ENCODE data around the gene HMGN4. TPM values are rescaled to one million over a fixed set of nuclear protein-coding genes. Genes with fewer than 3 reads are reported as not detected.

Gene HMGN4
- total and polyA plus RNA-seq, 8 donors: 8.8 to 24.2 (median 13.2) TPM

- no peaks in the 10 kb centered on the region for H3K27me3 ChIP-seq
- no peak overlapping the region for H3K27ac ChIP-seq
- ATAC-seq (no peak), FAIRE-seq (no peak), DNase-seq (no peak)
- H3K9me3 ChIP-seq: no peaks in the 10 kb centered on the region
- no peak for TF ChIP-seq CTCF (IDR thresholded peaks at IDR 0.05)
- 69 to 74% methylated on average over 9 of the region's 9 CpGs for whole genome bisulfite sequencing, 2 donors
- H3K36me3 ChIP-seq: no peaks in the 10 kb centered on the region
- intact Hi-C loops (cut with DNase I): no loop called here
- no peak overlapping the region for H3K4me3 ChIP-seq
- peaks cover 0 to 7% (median 5%) of the 10 kb centered on the region in 3 donors for H3K4me1 ChIP-seq
These were observed 21.4 kb upstream of the HMGN4 start for GRCh38 chr6:26516481-26517427.

GRCh38 chr6:26519359-26519758, 18.8 kb upstream of the HMGN4 start:
- no peaks in the 10 kb centered on the region for H3K27me3 ChIP-seq
- peaks cover 0 to 7% (median 5%) of the 10 kb centered on the region in 3 donors for H3K4me1 ChIP-seq
- 94 to 96% methylated on average over 2 of the region's 2 CpGs for WGBS, 2 donors
- TF ChIP-seq CTCF (IDR thresholded peaks at IDR 0.05): no peak
- no peak overlapping the region for H3K4me3 ChIP-seq
- DNase-seq (no peak), ATAC-seq (no peak), FAIRE-seq (no peak)
- intact Hi-C loops (cut with DNase I): no loop called here
- H3K27ac ChIP-seq: no peak overlapping the region
- no peaks in the 10 kb centered on the region for H3K9me3 ChIP-seq
- no peaks in the 10 kb centered on the region for H3K36me3 ChIP-seq

- ATAC-seq (peak; percentile 30 to 60 (median 41)), DNase-seq (peak in 2 of 6 donors; percentile 64 to 69), FAIRE-seq (no peak)
- Histone ChIP-seq H3K4me3 (peak overlapping the region in 2 of 4 donors; percentile 31 to 44), H3K27ac (peak overlapping the region; percentile 58 to 92 (median 87)), H3K4me1 (peaks cover 0 to 7% (median 5%) of the 10 kb centered on the region in 3 donors), H3K36me3 (no peaks in the 10 kb centered on the region), H3K9me3 (no peaks in the 10 kb centered on the region), H3K27me3 (no peaks in the 10 kb centered on the region)
- intact Hi-C loops (cut with DNase I): no loop called here
- TF ChIP-seq CTCF (IDR thresholded peaks at IDR 0.05): no peak
- 14 to 19% methylated on average over 16 to 21 of the region's 21 CpGs for WGBS, 2 donors
These were observed 17.8 kb upstream of the HMGN4 start for GRCh38 chr6:26520237-26520849.

- peak; percentile 83 to 92 (median 89) for ATAC-seq
- intact Hi-C loops (cut with DNase I): no loop called here
- Histone ChIP-seq H3K4me3 (peak overlapping the region; percentile 22 to 44 (median 28)), H3K4me1 (peaks cover 0 to 7% (median 5%) of the 10 kb centered on the region in 3 donors), H3K27ac (peak overlapping the region; percentile 78 to 92 (median 84)), H3K27me3 (no peaks in the 10 kb centered on the region), H3K36me3 (no peaks in the 10 kb centered on the region), H3K9me3 (no peaks in the 10 kb centered on the region)
- TF ChIP-seq CTCF (IDR thresholded peaks at IDR 0.05): no peak
- WGBS, 2 donors: 0% methylated on average over 27 to 44 of the region's 49 CpGs
- FAIRE-seq: no peak
- DNase-seq: peak; percentile 87 to 95 (median 90)
These were observed 17.1 kb upstream of the HMGN4 start for GRCh38 chr6:26520850-26521599.

All from pancreas (tissue), 10 donors.